UCSD-AML1 (cell line): ENCODE results near the gene SMPD1.

Experiments used
- DNase-seq: peaks from one replicate; lab custom pipeline; 2025; ENCODE audit not compliant: unreplicated experiment; lab: John Stamatoyannopoulos, UW

Gene SMPD1

GRCh38 chr11:6410695-6411430 is 20.6 kb downstream of the SMPD1 start:
- no peak for DNase-seq

DNA sequence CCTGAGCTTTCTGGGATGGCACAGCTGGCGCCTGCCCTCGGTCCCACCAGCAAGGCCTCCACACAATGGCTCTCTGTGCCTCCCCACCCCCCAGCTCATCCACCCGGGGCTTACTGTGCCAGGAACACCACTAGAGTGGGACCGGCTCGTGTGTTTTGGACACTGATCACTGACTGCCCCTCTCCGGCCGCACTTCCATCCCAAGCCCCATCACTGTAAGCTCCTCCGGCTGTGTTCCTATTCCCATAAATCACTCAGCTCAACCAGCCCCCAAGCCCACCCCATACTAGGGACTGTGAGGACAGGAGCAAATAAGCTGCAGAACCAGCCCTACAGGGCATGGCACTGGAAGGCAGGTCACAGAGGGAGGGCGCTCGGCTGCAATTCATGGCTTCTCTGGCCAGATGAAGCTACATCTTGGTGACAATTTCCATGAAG is 21.3 kb downstream of the SMPD1 start:
- no peak for DNase-seq

DNA sequence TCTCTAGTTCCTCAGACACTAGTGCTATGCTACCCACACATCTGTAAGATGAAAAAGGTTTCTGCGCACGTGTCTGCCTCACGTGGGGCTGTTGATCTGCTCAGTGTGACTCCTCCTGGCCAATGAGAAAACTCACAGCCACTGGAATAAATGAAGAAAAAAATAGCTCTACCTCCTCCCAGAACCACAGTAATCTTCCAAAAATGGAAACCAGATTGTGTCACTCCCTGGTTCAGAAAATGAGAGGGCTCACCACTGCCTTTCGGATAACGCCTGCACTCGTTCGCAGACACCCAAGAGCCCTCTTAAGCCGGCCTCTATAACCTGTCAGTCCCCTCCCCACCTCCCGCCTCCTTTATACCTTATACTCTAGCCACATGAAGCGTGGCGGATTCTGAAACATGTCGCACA is 23.5 kb downstream of the SMPD1 start:
- DNase-seq, result no peak

DNA sequence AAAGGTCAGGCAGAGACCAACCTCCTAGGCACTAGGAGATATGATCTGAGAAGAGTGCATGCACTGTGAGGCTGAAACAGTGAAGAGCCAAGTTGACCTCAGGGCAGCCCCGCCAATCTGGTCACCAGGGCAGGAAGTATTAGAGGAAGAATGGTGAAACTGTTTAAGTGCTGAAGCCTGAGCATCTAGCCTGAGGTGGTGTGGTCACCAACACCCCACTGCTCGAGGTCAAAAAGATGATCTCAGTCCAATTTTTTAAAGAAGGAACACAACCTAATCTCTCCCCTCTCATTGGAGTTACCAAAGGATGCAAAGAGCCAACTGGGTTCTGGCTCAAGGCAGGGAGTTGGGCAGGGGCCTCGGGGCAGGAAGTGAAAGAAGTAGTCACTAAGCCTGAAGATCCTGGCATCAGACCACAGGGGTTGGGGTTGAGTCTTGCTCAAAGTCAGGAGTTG is 24.6 kb downstream of the SMPD1 start:
- DNase-seq, result no peak

GRCh38 chr11:6415797-6416196 is 25.5 kb downstream of the SMPD1 start:
- DNase-seq, result no peak

DNA sequence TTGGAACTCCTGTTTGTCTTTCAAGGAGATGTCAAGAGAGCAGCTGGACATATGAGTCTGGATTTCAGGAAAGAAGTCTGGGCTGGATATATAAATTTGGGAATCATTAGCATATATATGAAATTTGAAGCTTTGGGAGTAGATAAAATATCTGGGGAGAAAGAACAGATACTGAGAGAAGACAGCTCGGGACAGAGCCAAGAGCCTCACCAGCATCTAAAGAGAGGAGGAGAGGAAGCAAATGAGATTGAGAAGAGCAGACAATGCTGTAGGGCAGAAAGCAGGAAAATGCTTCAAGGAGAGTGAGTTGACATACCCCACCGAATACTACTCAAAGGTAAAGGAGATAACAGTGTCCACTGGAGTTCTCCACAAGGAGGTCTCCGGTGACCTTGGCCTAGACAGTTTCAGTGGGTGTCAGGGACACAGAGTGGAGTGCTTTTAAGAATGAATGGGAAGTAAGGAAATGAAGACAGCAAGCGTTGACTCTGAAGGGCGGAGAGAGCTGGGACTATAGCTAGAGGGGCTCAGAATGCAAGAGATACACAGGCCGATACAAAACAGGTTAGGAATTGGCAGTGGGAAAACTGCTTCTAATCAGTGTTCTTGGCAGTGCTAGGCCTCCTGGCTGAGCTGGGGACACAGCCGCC is 27.8 kb downstream of the SMPD1 start:
- no peak for DNase-seq

GRCh38 chr11:6418557-6419008 is 28.3 kb downstream of the SMPD1 start:
- no peak for DNase-seq

DNA sequence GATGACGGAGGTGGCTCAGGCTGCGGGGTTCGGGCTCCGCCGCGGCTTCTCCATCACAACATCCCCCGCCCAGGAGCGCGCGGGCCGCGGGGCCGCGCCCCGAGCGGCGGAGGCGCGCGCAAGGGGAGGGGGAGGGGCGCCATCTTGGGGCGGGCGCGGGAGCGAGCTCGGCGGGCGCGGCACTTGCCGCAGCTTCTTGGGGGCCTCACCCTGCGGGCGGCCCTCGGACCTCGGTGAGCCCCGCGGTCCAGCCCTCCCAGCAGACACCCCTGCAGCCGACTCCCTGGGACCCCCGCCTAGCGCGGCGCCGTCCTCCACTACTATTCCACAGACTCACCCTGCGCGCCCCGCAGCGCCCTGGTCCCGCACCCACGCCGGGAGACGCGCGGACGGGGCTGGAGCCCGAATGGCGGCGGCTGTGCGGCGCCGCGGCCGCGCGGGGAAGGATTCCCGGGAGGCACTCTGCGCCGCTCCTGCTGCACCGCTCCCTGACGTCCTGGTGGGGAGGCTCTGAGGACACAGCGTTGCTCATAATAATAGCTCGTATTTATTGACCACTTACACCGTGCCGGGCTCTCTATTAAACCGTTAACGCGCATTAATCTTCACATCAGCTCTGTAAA is 28.8 kb downstream of the SMPD1 start, which contains the start of gene APBB1:
Gene APBB1, minus strand, starts transcription at position 86 of the 623 bp plus-strand sequence. CDS start 7,747 bp downstream, outside the sequence.
- no peak for DNase-seq

DNA sequence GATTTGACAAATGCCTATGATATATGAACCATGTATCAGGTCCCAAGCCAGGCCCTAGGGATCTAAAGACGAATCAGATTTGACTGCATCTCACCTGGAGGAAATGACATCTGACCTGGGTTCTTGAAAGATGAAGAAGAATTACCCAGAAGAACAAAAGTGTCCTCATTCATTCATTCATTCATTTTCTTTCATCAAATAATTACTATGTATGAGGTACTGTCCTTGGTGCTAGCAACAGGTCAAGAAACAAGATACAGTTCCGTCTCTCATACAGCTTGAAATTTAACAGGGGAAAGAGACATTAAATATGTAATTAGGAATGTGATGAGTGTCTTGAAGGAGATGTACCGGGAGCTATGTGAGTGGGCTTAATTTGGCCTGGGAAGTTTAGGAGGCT is 30.4 kb downstream of the SMPD1 start:
- DNase-seq, result no peak

DNA sequence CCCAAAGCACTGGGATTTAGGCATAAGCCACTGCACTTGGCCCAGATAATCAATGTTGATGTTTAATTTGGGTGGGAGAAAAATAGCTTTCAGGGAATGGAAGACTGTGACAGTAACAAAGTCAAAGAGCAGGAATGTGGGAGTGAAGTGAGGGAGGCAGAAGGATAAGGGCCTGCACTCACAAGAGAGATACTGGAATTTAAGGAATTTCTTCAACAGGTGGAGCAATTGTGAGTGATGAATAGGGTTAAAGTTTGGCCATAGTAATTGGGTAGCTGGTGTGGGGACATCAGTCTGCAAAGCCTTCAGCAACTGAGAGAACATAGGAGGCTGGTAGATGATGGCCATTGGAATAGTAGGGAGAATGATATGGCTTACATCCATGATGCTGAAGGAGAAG is 37.2 kb downstream of the SMPD1 start:
- DNase-seq, result no peak

DNA sequence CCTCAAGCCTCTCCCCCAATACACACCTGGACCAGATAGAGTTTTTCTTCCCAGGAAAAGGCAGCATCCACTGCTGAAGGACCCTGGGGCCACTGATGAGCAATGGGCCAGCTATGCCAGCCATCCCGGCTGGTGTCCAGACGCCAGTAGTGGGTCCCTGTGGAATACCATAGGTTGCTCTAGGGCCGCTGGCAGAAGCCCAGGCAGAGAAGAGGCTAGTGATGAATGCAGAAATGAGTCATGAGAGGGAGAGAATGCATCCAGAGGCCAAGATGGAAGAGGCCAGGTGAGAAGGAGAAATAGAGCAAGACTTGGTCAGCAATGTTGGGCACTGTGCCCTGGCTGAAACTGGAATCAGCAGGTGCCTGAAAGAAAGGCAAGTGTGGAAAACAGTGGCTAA is 41.6 kb downstream of the SMPD1 start:
- DNase-seq, result no peak

DNA sequence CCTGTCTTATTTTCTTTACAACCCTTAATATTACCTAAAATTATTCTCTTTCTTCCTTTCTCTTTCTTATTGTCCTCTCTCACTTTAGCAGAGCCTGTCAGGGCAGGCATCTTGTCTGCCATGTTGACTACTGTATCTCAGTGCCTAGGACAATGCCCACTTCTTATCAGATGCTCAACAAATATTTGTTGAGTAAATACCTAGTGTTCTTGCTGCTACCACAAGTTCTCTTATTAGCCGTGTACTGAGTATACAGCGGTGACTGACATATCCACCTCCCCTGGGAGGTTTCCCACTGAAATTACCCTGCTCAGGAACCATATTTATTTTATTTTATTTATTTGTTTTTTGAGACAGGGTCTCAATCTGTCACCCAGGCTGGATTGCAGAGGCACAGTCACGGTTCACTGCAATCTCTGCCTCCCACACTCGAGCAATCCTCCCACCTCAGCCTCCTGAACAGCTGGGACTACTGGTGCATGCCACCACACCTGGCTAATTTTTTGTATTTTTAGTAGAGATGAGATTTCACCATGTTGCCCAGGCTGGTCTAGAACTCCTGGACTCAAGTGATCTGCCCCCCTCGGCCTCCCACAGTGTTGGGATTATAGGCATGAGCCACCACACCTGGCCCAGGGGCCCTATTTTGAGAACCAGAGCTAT is 43.9 kb downstream of the SMPD1 start:
- DNase-seq, result no peak

DNA sequence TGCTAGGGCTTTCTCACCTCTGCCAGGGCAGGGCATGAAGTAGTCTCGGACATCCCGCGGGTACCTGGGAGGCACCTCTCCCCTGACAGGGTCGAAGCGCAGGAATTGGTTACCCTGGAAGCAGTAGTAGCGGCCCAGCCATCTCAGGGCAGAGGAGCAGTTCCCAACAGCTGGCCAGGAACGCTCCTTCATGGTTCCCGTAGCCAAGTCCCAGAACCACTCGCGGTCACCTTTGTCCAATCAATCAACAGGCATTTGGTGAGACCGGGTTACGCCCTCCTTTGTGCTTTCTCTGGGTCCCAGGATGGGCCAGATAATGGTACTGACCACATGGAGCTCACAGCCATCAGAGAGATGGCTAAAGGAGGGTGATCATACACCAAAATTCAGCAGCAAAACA is 47.1 kb downstream of the SMPD1 start:
- DNase-seq, result no peak

GRCh38 chr11:6437993-6438392 is 47.7 kb downstream of the SMPD1 start:
- no peak for DNase-seq

DNA sequence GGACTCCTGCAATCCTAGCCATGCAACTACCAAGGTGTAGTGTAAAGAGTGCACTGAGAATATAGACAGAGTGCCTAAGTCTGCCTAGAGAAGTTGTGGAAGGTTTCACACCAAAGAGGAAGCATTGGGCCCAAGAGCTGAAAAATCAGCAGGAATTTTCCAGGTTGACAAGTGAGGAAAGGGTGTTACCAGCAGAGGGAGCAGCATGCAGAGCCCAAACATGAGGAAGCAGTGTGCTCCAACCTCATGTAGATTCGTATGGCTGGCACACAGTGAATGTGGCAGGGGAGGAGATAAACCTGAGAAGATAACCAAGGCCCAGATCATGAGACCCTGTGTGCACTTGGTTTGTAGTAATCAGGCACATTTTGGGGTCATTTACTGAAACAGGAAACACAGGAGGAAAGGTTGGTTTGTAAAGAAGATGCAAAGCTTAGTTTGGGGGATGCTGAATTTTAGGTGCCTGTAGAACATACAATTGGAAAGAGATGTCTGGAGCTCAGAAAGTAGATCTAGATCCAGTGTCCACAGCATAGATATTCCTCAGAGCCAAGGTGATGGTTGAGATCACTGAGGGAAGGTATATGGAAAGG is 48.8 kb downstream of the SMPD1 start:
- peak; percentile 47 for DNase-seq

GRCh38 chr11:6440906-6441358 is 50.7 kb downstream of the SMPD1 start, which contains the start of gene HPX:
TSS of gene HPX (minus strand) at chr11:6440987. CDS start at chr11:6440963, 24 bp downstream.
- no peak for DNase-seq

DNA sequence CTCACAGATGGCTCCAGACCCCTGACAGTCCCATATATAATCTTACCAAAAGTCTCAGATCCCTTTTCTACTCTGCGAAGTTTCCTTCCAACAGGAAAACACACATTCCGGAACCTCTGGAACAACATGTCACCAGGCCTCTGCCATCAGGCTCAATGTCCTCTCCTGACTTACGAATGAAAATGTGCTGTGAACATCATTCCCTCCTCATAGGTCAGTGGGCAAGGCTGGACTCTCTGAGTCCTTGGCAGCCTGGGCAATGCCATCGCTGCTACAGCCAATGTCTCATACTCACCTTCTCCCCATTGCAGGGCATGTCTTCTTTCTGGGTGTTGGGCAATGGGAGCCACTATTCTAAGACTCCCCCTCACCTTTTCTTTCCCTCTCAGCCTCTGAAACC is 52.2 kb downstream of the SMPD1 start:
- no peak for DNase-seq

- peak; percentile 59 for DNase-seq
Observed at GRCh38 chr11:6443269-6444003, 53.2 kb downstream of the SMPD1 start.
